HEK293 (cell line): ENCODE measurements around the gene ANTXR1.

Experiments
- CTCF ChIA-PET: fragments of 350-600 bp; formaldehyde crosslinking; extraction: SDS; loops from one replicate; lab custom pipeline; 2021; ENCODE audit warnings: antibody characterized with exemption; lab: Yijun Ruan, JAX
- POLR2A ChIA-PET: fragments of 300-600 bp; formaldehyde crosslinking; extraction: SDS; loops from one replicate; lab custom pipeline; 2020; ENCODE audit warnings: antibody characterized with exemption, inconsistent platforms; lab: Yijun Ruan, JAX
- H3K27ac ChIP-seq: fragments of 200-500 bp; sonication (Bioruptor generic); 2 replicates; pipeline ENCODE4 v1.5.1; 2014; ENCODE audit warnings: low read depth, low read length, control low read depth, inconsistent platforms; ENCODE audit errors: extremely low read depth
- H3K36me3 ChIP-seq, 2 experiments: fragments of 200-500 bp in 1 of 2; sonication (Bioruptor generic) in 1 of 2; 1 replicate in 1 of 2; 2 replicates in 1 of 2; pipeline ENCODE4 v1.5.1; 2014 to 2017; ENCODE audit warnings: inconsistent platforms in 2 of 2, low read length in 2 of 2; ENCODE audit not compliant: control insufficient read depth in 2 of 2, insufficient read depth in 1 of 2
- H3K4me1 ChIP-seq: fragments of 200-500 bp; sonication (Bioruptor generic); 2 replicates; pipeline ENCODE4 v1.5.1; 2014; ENCODE audit warnings: mild to moderate bottlenecking, low read length, inconsistent platforms; ENCODE audit not compliant: control insufficient read depth, insufficient read depth
- H3K4me3 ChIP-seq: 2 replicates; pipeline ENCODE4 v1.5.1; 2011; ENCODE audit warnings: low read depth, mild to moderate bottlenecking, control low read depth, low read length, moderate library complexity
- H3K9me3 ChIP-seq: fragments of 200-500 bp; sonication (Bioruptor generic); 2 replicates; pipeline ENCODE4 v1.5.1; 2014; ENCODE audit warnings: low read depth, low read length, inconsistent platforms; ENCODE audit not compliant: control insufficient read depth, insufficient read depth
- GLI2 ChIP-seq: fragments of 450-650 bp; formaldehyde crosslinking; IDR thresholded peaks from 2 replicates; pipeline ENCODE4; 2017; ENCODE audit warnings: missing biosample characterization, missing genetic modification characterization, low read depth, borderline replicate concordance
- GLIS1 ChIP-seq: fragments of 450-650 bp; formaldehyde crosslinking; IDR thresholded peaks from 2 replicates; pipeline ENCODE4 v1.5.1; 2016; ENCODE audit warnings: missing biosample characterization, missing genetic modification characterization
- OSR2 ChIP-seq: fragments of 450-650 bp; formaldehyde crosslinking; IDR thresholded peaks from 2 replicates; pipeline ENCODE4 v1.5.1; 2016; ENCODE audit warnings: missing biosample characterization, missing genetic modification characterization
- SCRT1 ChIP-seq: fragments of 450-650 bp; formaldehyde crosslinking; IDR thresholded peaks from 2 replicates; pipeline ENCODE4 v1.5.1; 2016; ENCODE audit warnings: missing biosample characterization, missing genetic modification characterization, borderline replicate concordance
- ZBTB17 ChIP-seq: fragments of 450-650 bp; formaldehyde crosslinking; IDR thresholded peaks from 2 replicates; pipeline ENCODE4 v1.5.1; 2016; ENCODE audit warnings: missing biosample characterization, missing genetic modification characterization
- ZBTB21 ChIP-seq: fragments of 450-650 bp; formaldehyde crosslinking; IDR thresholded peaks from 2 replicates; pipeline ENCODE4 v1.5.1; 2017; ENCODE audit warnings: missing biosample characterization, missing genetic modification characterization
- ZBTB48 ChIP-seq: fragments of 450-650 bp; formaldehyde crosslinking; IDR thresholded peaks from 2 replicates; pipeline ENCODE4 v1.5.1; 2016; ENCODE audit warnings: missing biosample characterization, missing genetic modification characterization
- ZFHX2 ChIP-seq: fragments of 450-650 bp; formaldehyde crosslinking; conservative IDR thresholded peaks from 2 replicates; pipeline ENCODE4 v1.5.1; 2016; ENCODE audit warnings: missing biosample characterization, missing genetic modification characterization
- ZFP41 ChIP-seq: fragments of 450-650 bp; formaldehyde crosslinking; IDR thresholded peaks from 2 replicates; pipeline ENCODE4 v1.5.1; 2016; ENCODE audit warnings: missing biosample characterization, missing genetic modification characterization, borderline replicate concordance
- ZNF157 ChIP-seq: fragments of 450-650 bp; formaldehyde crosslinking; IDR thresholded peaks from 2 replicates; pipeline ENCODE4 v1.5.1; 2016; ENCODE audit warnings: missing biosample characterization, missing genetic modification characterization
- ZNF184 ChIP-seq: fragments of 450-650 bp; IDR thresholded peaks from 2 replicates; pipeline ENCODE4 v1.5.1; 2018; ENCODE audit warnings: missing biosample characterization, mild to moderate bottlenecking, missing genetic modification characterization
- ZNF214 ChIP-seq: fragments of 450-650 bp; formaldehyde crosslinking; IDR thresholded peaks from 2 replicates; pipeline ENCODE4 v1.5.1; 2017; ENCODE audit warnings: missing biosample characterization, mild to moderate bottlenecking, missing genetic modification characterization, borderline replicate concordance
- ZNF274 ChIP-seq, 2 experiments: fragments of 200-500 bp in 1 of 2; fragments of 450-650 bp in 1 of 2; sonication (Bioruptor generic) in 1 of 2; formaldehyde crosslinking in 1 of 2; IDR thresholded peaks; 2 replicates each; pipeline versions ENCODE4 v1.5.1 to v1.6.1; 2014 to 2016; ENCODE audit warnings: borderline replicate concordance in 1 of 2, inconsistent platforms in 1 of 2, low read length in 1 of 2, missing biosample characterization in 1 of 2, missing genetic modification characterization in 1 of 2
- ZNF324 ChIP-seq: fragments of 450-650 bp; formaldehyde crosslinking; IDR thresholded peaks from 2 replicates; pipeline ENCODE4 v1.5.1; 2016; ENCODE audit warnings: missing biosample characterization, missing genetic modification characterization
- ZNF473 ChIP-seq: fragments of 450-650 bp; formaldehyde crosslinking; IDR thresholded peaks from 2 replicates; pipeline ENCODE4 v1.5.1; 2017; ENCODE audit warnings: missing biosample characterization, missing genetic modification characterization
- ZNF544 ChIP-seq: fragments of 450-650 bp; formaldehyde crosslinking; IDR thresholded peaks from 2 replicates; pipeline ENCODE4 v1.5.0; 2017; ENCODE audit warnings: missing biosample characterization, missing genetic modification characterization
- ZNF610 ChIP-seq: fragments of 450-650 bp; formaldehyde crosslinking; IDR thresholded peaks from 2 replicates; pipeline ENCODE4 v1.5.1; 2016; ENCODE audit warnings: missing biosample characterization, missing genetic modification characterization, borderline replicate concordance
- ZNF654 ChIP-seq: fragments of 450-650 bp; formaldehyde crosslinking; IDR thresholded peaks from 2 replicates; pipeline ENCODE4 v1.5.1; 2016; ENCODE audit warnings: low read depth, missing biosample characterization, missing genetic modification characterization
- ZNF660 ChIP-seq: fragments of 450-650 bp; IDR thresholded peaks from 2 replicates; pipeline ENCODE4 v1.5.1; 2018; ENCODE audit warnings: missing biosample characterization, mild to moderate bottlenecking, missing genetic modification characterization
- ZNF664 ChIP-seq: fragments of 450-650 bp; formaldehyde crosslinking; IDR thresholded peaks from 2 replicates; pipeline ENCODE4 v1.5.1; 2016; ENCODE audit warnings: missing biosample characterization, missing genetic modification characterization
- ZNF677 ChIP-seq: fragments of 450-650 bp; IDR thresholded peaks from 2 replicates; pipeline ENCODE4 v1.5.0; 2018; ENCODE audit warnings: missing biosample characterization, mild to moderate bottlenecking, missing genetic modification characterization, moderate library complexity
- ZNF76 ChIP-seq: fragments of 450-650 bp; formaldehyde crosslinking; IDR thresholded peaks from 2 replicates; pipeline ENCODE4; 2016; ENCODE audit warnings: low read depth, missing biosample characterization, missing genetic modification characterization, borderline replicate concordance
- ZNF837 ChIP-seq: fragments of 450-650 bp; formaldehyde crosslinking; IDR thresholded peaks from 2 replicates; pipeline ENCODE4 v1.5.1; 2016; ENCODE audit warnings: missing biosample characterization, missing genetic modification characterization
- ZSCAN23 ChIP-seq: fragments of 450-650 bp; formaldehyde crosslinking; IDR thresholded peaks from 2 replicates; pipeline ENCODE4 v1.5.1; 2016; ENCODE audit warnings: missing biosample characterization, missing genetic modification characterization
- TF ChIP-seq, protein P1 (sequence below): fragments of 450-650 bp; formaldehyde crosslinking; IDR thresholded peaks from 2 replicates; pipeline ENCODE4 v1.5.1; 2017; ENCODE audit warnings: missing biosample characterization, missing genetic modification characterization
- TF ChIP-seq, protein P2 (sequence below): fragments of 450-650 bp; formaldehyde crosslinking; IDR thresholded peaks from 2 replicates; pipeline ENCODE4 v1.5.1; 2016; ENCODE audit warnings: missing biosample characterization, missing genetic modification characterization, borderline replicate concordance
- TF ChIP-seq, protein P3 (sequence below): fragments of 450-650 bp; formaldehyde crosslinking; IDR thresholded peaks from 2 replicates; pipeline ENCODE4 v1.5.1; 2016; ENCODE audit warnings: missing biosample characterization, missing genetic modification characterization
- TF ChIP-seq, protein P4 (sequence below): fragments of 450-650 bp; formaldehyde crosslinking; IDR thresholded peaks from 2 replicates; pipeline ENCODE4 v1.5.0; 2017; ENCODE audit warnings: missing biosample characterization, missing genetic modification characterization, borderline replicate concordance

Gene ANTXR1

DNA sequence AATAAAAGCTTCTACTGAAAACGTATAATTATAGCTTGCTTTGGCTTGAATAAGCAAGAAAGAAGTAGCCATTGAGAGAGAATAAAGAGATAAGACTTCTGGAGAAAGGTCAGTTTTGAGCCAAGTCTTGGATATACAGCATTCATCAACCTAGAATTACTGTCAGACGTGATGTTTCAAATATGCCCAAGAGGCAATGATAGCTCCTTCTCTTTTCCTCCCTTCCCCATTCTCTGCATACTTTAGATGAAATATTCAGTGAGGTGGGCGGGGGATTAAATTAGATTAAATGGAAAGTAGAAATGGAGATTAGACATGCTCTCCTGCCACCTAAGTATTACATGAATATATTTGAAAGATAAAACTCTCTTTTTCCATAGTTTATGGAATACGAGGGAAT is 8.7 kb downstream of the ANTXR1 start:
- Histone ChIP-seq H3K4me3 (no peak overlapping the region), H3K4me1 (peaks cover 7% of the 10 kb centered on the region; the same call in 1 of the 2 replicates), H3K27ac (no peak overlapping the region), H3K36me3 (no peaks in the 10 kb centered on the region), H3K9me3 (no peaks in the 10 kb centered on the region)
- TF ChIP-seq ZNF664 (tag by site-specific recombination) (no peak), ZNF660 (tag by site-specific recombination) (no peak), SCRT1 (tag by site-specific recombination) (no peak), ZNF76 (tag by site-specific recombination) (no peak), GLI2 (tag by site-specific recombination) (no peak), ZFHX2 (tag by site-specific recombination) (no peak), ZFP41 (tag by site-specific recombination) (no peak), ZBTB21 (no peak), ZNF214 (tag by site-specific recombination) (no peak)
- TF ChIP-seq, protein P1, sequence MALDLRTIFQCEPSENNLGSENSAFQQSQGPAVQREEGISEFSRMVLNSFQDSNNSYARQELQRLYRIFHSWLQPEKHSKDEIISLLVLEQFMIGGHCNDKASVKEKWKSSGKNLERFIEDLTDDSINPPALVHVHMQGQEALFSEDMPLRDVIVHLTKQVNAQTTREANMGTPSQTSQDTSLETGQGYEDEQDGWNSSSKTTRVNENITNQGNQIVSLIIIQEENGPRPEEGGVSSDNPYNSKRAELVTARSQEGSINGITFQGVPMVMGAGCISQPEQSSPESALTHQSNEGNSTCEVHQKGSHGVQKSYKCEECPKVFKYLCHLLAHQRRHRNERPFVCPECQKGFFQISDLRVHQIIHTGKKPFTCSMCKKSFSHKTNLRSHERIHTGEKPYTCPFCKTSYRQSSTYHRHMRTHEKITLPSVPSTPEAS (tag by site-specific recombination): no peak
- TF ChIP-seq, protein P2, sequence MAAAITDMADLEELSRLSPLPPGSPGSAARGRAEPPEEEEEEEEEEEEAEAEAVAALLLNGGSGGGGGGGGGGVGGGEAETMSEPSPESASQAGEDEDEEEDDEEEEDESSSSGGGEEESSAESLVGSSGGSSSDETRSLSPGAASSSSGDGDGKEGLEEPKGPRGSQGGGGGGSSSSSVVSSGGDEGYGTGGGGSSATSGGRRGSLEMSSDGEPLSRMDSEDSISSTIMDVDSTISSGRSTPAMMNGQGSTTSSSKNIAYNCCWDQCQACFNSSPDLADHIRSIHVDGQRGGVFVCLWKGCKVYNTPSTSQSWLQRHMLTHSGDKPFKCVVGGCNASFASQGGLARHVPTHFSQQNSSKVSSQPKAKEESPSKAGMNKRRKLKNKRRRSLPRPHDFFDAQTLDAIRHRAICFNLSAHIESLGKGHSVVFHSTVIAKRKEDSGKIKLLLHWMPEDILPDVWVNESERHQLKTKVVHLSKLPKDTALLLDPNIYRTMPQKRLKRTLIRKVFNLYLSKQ (tag by site-specific recombination): no peak
- ChIA-PET CTCF (interaction anchor here (1.0 to 2.3 kb wide), 2 partner anchors 9 to 285 kb away, joined by 5 to 10 read pairs; partner anchors contain the start of gene ANTXR1), POLR2A (no interaction called here)

DNA sequence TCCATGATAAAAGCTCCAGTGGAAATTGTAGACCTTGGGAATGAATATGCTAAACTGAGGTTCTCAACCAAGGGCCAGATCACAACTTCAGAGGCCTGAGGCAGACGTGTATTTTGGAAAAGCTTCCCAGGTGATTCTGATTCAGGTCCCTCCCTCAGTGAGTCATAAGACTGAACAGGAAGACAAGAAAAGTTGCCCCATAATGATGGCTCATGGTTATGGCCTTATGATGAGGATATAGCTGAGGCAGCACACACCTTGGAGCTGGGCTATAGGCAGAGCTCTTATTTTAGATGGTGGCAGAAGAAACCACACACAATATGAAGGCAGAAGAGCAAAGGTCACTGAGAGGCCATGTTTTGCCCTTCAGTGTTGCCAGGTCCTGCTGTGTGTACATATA is 9.6 kb downstream of the ANTXR1 start:
- Histone ChIP-seq H3K4me1 (peaks cover 7% of the 10 kb centered on the region; the same call in 1 of the 2 replicates), H3K9me3 (no peaks in the 10 kb centered on the region), H3K36me3 (no peaks in the 10 kb centered on the region)
- CTCF ChIA-PET: interaction anchor here (1.0 to 2.3 kb wide), 2 partner anchors 10 to 285 kb away, joined by 5 to 10 read pairs; partner anchors contain the start of gene ANTXR1
- TF ChIP-seq ZNF274 (IDR thresholded peaks at IDR 0.05; ENCODE audit: low read length) (no peak), ZNF274 (tag by site-specific recombination; IDR thresholded peaks at IDR 0.05; ENCODE audit: borderline replicate concordance) (no peak), ZNF324 (no peak), ZBTB17 (tag by site-specific recombination) (no peak), ZNF473 (no peak), ZNF677 (tag by site-specific recombination) (no peak), ZBTB21 (no peak), GLIS1 (tag by site-specific recombination) (no peak), ZNF184 (tag by site-specific recombination) (no peak), ZSCAN23 (no peak), ZNF837 (no peak), ZNF654 (tag by site-specific recombination) (no peak), ZNF214 (tag by site-specific recombination) (no peak), ZNF610 (tag by site-specific recombination) (no peak), ZNF157 (tag by site-specific recombination) (no peak), ZBTB48 (tag by site-specific recombination) (no peak), ZNF544 (no peak), OSR2 (tag by site-specific recombination) (no peak)
- TF ChIP-seq, protein P3, sequence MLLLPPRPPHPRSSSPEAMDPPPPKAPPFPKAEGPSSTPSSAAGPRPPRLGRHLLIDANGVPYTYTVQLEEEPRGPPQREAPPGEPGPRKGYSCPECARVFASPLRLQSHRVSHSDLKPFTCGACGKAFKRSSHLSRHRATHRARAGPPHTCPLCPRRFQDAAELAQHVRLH (tag by site-specific recombination): no peak
- TF ChIP-seq, protein P4, sequence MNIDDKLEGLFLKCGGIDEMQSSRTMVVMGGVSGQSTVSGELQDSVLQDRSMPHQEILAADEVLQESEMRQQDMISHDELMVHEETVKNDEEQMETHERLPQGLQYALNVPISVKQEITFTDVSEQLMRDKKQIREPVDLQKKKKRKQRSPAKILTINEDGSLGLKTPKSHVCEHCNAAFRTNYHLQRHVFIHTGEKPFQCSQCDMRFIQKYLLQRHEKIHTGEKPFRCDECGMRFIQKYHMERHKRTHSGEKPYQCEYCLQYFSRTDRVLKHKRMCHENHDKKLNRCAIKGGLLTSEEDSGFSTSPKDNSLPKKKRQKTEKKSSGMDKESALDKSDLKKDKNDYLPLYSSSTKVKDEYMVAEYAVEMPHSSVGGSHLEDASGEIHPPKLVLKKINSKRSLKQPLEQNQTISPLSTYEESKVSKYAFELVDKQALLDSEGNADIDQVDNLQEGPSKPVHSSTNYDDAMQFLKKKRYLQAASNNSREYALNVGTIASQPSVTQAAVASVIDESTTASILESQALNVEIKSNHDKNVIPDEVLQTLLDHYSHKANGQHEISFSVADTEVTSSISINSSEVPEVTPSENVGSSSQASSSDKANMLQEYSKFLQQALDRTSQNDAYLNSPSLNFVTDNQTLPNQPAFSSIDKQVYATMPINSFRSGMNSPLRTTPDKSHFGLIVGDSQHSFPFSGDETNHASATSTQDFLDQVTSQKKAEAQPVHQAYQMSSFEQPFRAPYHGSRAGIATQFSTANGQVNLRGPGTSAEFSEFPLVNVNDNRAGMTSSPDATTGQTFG: no peak
- TF ChIP-seq, all 188 proteins: peak for 0
- POLR2A ChIA-PET: no interaction called here
- Histone ChIP-seq H3K4me3 (no peak overlapping the region), H3K27ac (no peak overlapping the region)
